Measurements from ENCODE around the gene AQP11.

- TF ChIP-seq CTCF (conservative IDR thresholded peaks at IDR 0.05): no peak
- no peak for TF ChIP-seq ZFX (IDR thresholded peaks at IDR 0.05)
Measured at GRCh38 chr11:77604281-77604680, 14.5 kb downstream of the AQP11 start.
